CD8-positive, alpha-beta memory T cell (primary cell): ENCODE results near the gene LOXHD1. TPM values are rescaled to one million over a fixed set of nuclear protein-coding genes. Genes with fewer than 3 reads are reported as not detected.

Experiments used
- CTCF ChIA-PET: fragments of 350-600 bp; sonication (Branson Sonifier 250); formaldehyde crosslinking; loops from one replicate; lab custom pipeline; 2021; ENCODE audit warnings: antibody characterized with exemption; lab: Charles Lee
- POLR2A ChIA-PET: fragments of 350-600 bp; sonication (Branson Sonifier 250); formaldehyde crosslinking; loops from one replicate; lab custom pipeline; 2021; ENCODE audit warnings: antibody characterized with exemption; lab: Charles Lee
- DNase-seq, 5 donors: peaks; one replicate each; pipeline versions ENCODE4 v3.0.0 to v3.0.0-alpha.2; 2020 to 2022; ENCODE audit warnings: mixed read lengths in 1 of 5
- H3K27ac ChIP-seq: one replicate; pipeline ENCODE4 v1.7.0; 2013; ENCODE audit warnings: low read depth, mild to moderate bottlenecking, low read length, moderate library complexity
- H3K27me3 ChIP-seq: 2 replicates; pipeline ENCODE4 v1.7.0; 2013; ENCODE audit warnings: low read length, mild to moderate bottlenecking; ENCODE audit not compliant: insufficient read depth, poor library complexity, severe bottlenecking
- H3K36me3 ChIP-seq: 2 replicates; pipeline ENCODE4 v1.7.0; 2013; ENCODE audit warnings: mild to moderate bottlenecking, low read length, moderate library complexity; ENCODE audit not compliant: insufficient read depth
- H3K4me1 ChIP-seq: 2 replicates; pipeline ENCODE4 v1.7.0; 2013; ENCODE audit warnings: mild to moderate bottlenecking, low read length, moderate library complexity; ENCODE audit not compliant: insufficient read depth
- H3K4me3 ChIP-seq: 2 replicates; pipeline ENCODE4 v1.7.0; 2013; ENCODE audit warnings: mild to moderate bottlenecking, low read length
- H3K9me3 ChIP-seq: 2 replicates; pipeline ENCODE4 v1.7.0; 2013; ENCODE audit warnings: mild to moderate bottlenecking, low read length
- H3K27ac Mint-ChIP-seq, 8 donors: one replicate each; pipeline ENCODE4 v1.8.0; 2020 to 2021; ENCODE audit warnings: mixed read lengths in 8 of 8, mild to moderate bottlenecking in 6 of 8, inconsistent platforms in 3 of 8, moderate library complexity in 3 of 8
- H3K27me3 Mint-ChIP-seq, 2 donors: one replicate each; pipeline ENCODE4 v1.8.0; 2020 to 2021; ENCODE audit warnings: mixed read lengths in 2 of 2, mild to moderate bottlenecking in 1 of 2, moderate library complexity in 1 of 2
- H3K36me3 Mint-ChIP-seq, 3 donors: one replicate each; pipeline ENCODE4 v1.8.0; 2020 to 2021; ENCODE audit warnings: mixed read lengths in 3 of 3, inconsistent platforms in 1 of 3, mild to moderate bottlenecking in 1 of 3
- H3K4me1 Mint-ChIP-seq, 3 donors: one replicate each; pipeline ENCODE4 v1.8.0; 2020 to 2021; ENCODE audit warnings: mixed read lengths in 3 of 3, inconsistent platforms in 1 of 3, mild to moderate bottlenecking in 1 of 3
- H3K4me3 Mint-ChIP-seq, 7 donors: one replicate each; pipeline ENCODE4 v1.8.0; 2020 to 2021; ENCODE audit warnings: mixed read lengths in 7 of 7, mild to moderate bottlenecking in 6 of 7, moderate library complexity in 4 of 7, inconsistent platforms in 2 of 7
- H3K9me3 Mint-ChIP-seq, 5 donors: one replicate each; pipeline ENCODE4 v1.8.0; 2020 to 2022; ENCODE audit warnings: mixed read lengths in 5 of 5, mild to moderate bottlenecking in 3 of 5, moderate library complexity in 2 of 5, inconsistent platforms in 1 of 5
- polyA plus RNA-seq: library from polyadenylated mRNA; unstranded; fragments of 300-500 nt; fragmentation: Illumina TruSeq; gene quantifications from one replicate; pipeline ENCODE4 v1.2.3, GENCODE V29; 2021
- total RNA-seq, 2 experiments: library from RNA; stranded (reverse); gene quantifications; one replicate each; pipeline ENCODE4 v1.2.3, GENCODE V29; 2021

LOXHD1 gene
- total and polyA plus RNA-seq, 3 experiments from 2014 or later, result not detected

DNA sequence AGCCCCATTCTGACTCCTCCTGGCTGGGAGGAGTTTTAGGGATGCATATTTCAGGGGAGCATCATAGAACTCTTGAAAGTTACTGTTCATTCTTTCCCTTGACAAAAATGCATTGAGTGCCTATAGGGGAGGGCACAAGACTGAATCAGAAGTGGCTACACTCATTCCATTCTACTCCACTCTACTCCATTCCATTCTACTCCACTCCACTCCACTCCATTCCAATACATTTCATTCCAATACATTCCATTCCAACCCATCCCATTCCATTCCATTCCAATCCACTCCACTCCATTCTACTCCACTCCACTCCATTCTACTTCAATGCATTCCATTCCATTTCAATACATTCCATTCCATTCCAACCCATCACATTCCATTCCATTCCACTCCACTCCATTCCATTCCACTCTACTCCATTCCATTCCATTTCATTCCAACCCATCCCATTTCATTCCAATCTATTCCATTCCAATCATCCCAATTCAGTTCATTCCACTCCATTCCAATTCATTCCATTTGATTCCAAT, 110.8 kb downstream of the LOXHD1 start:
- H3K4me1 ChIP-seq, result no peaks in the 10 kb centered on the region
- no peak for DNase-seq
- no peak overlapping the region for H3K27ac Mint-ChIP-seq
- H3K36me3 Mint-ChIP-seq, result no peaks in the 10 kb centered on the region
- ChIA-PET CTCF (no interaction called here), POLR2A (no interaction called here)
- H3K4me3 Mint-ChIP-seq, result no peak overlapping the region
- peaks cover 17 to 22% of the 10 kb centered on the region in 2 donors for H3K27me3 Mint-ChIP-seq
- peaks cover 0 to 4% (median 2%) of the 10 kb centered on the region in 5 donors for H3K9me3 Mint-ChIP-seq
- H3K27me3 ChIP-seq, result no peaks in the 10 kb centered on the region
- no peak overlapping the region for H3K4me3 ChIP-seq
- no peak overlapping the region for H3K27ac ChIP-seq
- H3K4me1 Mint-ChIP-seq, result peaks cover 0 to 6% (median 0%) of the 10 kb centered on the region in 3 donors
- H3K36me3 ChIP-seq, result no peaks in the 10 kb centered on the region
- H3K9me3 ChIP-seq, result no peaks in the 10 kb centered on the region

- Histone ChIP-seq H3K27me3 (no peaks in the 10 kb centered on the region), H3K27ac (no peak overlapping the region), H3K4me1 (no peaks in the 10 kb centered on the region), H3K9me3 (no peaks in the 10 kb centered on the region), H3K4me3 (no peak overlapping the region), H3K36me3 (no peaks in the 10 kb centered on the region)
- ChIA-PET CTCF (no interaction called here), POLR2A (no interaction called here)
- no peak for DNase-seq
- Mint-ChIP-seq H3K4me3 (no peak overlapping the region), H3K4me1 (peaks cover 0 to 6% (median 0%) of the 10 kb centered on the region in 3 donors), H3K27me3 (peaks cover 17 to 20% of the 10 kb centered on the region in 2 donors), H3K36me3 (no peaks in the 10 kb centered on the region), H3K9me3 (peaks cover 0 to 3% (median 2%) of the 10 kb centered on the region in 5 donors), H3K27ac (no peak overlapping the region)
Measured at GRCh38 chr18:46542545-46542944, 114.5 kb downstream of the LOXHD1 start.

DNA sequence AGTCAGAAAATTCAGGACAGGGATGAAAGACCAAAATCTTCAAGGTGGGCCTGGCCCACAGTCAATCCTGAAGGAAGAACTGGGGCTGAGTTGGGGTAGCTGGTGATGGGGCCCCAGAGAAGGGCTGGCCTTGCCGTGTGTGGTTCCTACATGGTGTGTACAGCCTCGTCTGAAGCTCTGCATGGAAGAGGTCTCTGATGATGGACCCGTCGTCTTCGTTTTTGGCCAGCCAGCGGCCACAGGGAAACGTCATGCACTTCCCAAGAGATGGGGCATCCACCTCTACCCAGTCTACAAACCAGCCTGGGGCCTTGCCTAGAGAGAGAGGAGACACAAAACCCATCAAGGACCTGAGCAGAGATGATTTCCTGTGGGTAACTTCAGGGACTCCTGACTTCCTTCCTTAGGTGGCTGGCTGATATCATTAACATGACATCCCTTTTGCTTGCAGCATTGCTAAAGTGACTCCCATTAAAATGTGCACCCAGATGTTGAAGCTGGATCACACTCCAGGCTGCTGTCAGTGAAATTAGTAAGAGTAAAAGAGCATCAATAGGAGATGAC, 115.3 kb downstream of the LOXHD1 start:
- Histone ChIP-seq H3K27me3 (no peaks in the 10 kb centered on the region), H3K36me3 (no peaks in the 10 kb centered on the region), H3K4me1 (no peaks in the 10 kb centered on the region), H3K9me3 (no peaks in the 10 kb centered on the region), H3K4me3 (no peak overlapping the region), H3K27ac (no peak overlapping the region)
- no peaks in the 10 kb centered on the region for H3K36me3 Mint-ChIP-seq
- peaks cover 13 to 17% of the 10 kb centered on the region in 2 donors for H3K27me3 Mint-ChIP-seq
- peak overlapping the region in 2 of 8 donors; percentile 23 to 24 for H3K27ac Mint-ChIP-seq
- H3K9me3 Mint-ChIP-seq, result peaks cover 0 to 3% (median 2%) of the 10 kb centered on the region in 5 donors
- peaks cover 0 to 6% (median 0%) of the 10 kb centered on the region in 3 donors for H3K4me1 Mint-ChIP-seq
- DNase-seq, result no peak
- H3K4me3 Mint-ChIP-seq, result no peak overlapping the region
- ChIA-PET POLR2A (no interaction called here), CTCF (no interaction called here)

DNA sequence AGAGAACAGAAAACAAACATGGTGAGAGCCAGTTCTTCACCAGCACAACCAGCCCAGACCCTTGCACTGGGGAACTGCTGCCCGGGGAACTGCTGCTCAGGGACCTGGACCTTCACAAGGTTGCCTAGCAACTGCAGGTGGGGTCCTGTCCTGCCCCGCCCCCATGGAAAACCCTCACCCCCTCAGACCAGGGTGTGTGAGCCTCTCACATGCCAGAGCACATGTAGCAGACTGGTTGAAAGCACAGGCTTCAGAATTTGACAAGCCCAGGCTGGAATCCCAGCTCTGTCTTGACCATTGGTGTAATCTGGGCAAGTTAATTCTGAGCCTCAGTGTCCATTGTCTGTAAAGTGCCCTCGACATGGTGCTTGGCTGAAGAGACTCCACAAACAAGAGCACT, 118.6 kb downstream of the LOXHD1 start:
- H3K36me3 Mint-ChIP-seq, result no peaks in the 10 kb centered on the region
- no peaks in the 10 kb centered on the region for H3K27me3 ChIP-seq
- no peaks in the 10 kb centered on the region for H3K36me3 ChIP-seq
- H3K4me1 Mint-ChIP-seq, result peaks cover 0 to 6% (median 2%) of the 10 kb centered on the region in 3 donors
- DNase-seq, result no peak
- H3K27ac Mint-ChIP-seq, result no peak overlapping the region
- H3K4me3 Mint-ChIP-seq, result no peak overlapping the region
- ChIA-PET CTCF (no interaction called here), POLR2A (no interaction called here)
- peaks cover 6 to 9% of the 10 kb centered on the region in 2 donors for H3K27me3 Mint-ChIP-seq
- no peaks in the 10 kb centered on the region for H3K9me3 Mint-ChIP-seq
- H3K9me3 ChIP-seq, result no peaks in the 10 kb centered on the region
- H3K4me3 ChIP-seq, result no peak overlapping the region
- no peak overlapping the region for H3K27ac ChIP-seq
- H3K4me1 ChIP-seq, result no peaks in the 10 kb centered on the region

GRCh38 chr18:46536215-46536874, 120.7 kb downstream of the LOXHD1 start:
- Histone ChIP-seq H3K4me3 (no peak overlapping the region), H3K27ac (no peak overlapping the region)
- H3K9me3 Mint-ChIP-seq, result no peaks in the 10 kb centered on the region

GRCh38 chr18:46531482-46531881, 125.5 kb downstream of the LOXHD1 start:
- no peak for DNase-seq
- no peaks in the 10 kb centered on the region for H3K4me1 ChIP-seq
- Mint-ChIP-seq H3K36me3 (no peaks in the 10 kb centered on the region), H3K27ac (no peak overlapping the region), H3K27me3 (peaks cover 3 to 5% of the 10 kb centered on the region in 2 donors), H3K4me3 (no peak overlapping the region), H3K9me3 (no peaks in the 10 kb centered on the region), H3K4me1 (peaks cover 0 to 2% (median 0%) of the 10 kb centered on the region in 3 donors)
- CTCF ChIA-PET, result no interaction called here
- POLR2A ChIA-PET, result no interaction called here
- H3K4me3 ChIP-seq, result no peak overlapping the region
- no peak overlapping the region for H3K27ac ChIP-seq
- no peaks in the 10 kb centered on the region for H3K36me3 ChIP-seq
- no peaks in the 10 kb centered on the region for H3K27me3 ChIP-seq
- H3K9me3 ChIP-seq, result no peaks in the 10 kb centered on the region

More at GRCh38 chr18:46536215-46536874, 120.7 kb downstream of the LOXHD1 start:
- Mint-ChIP-seq H3K27ac (peak overlapping the region in 2 of 8 donors; percentile 21 to 44), H3K4me3 (no peak overlapping the region), H3K27me3 (peaks cover 6 to 9% of the 10 kb centered on the region in 2 donors), H3K36me3 (no peaks in the 10 kb centered on the region), H3K4me1 (peaks cover 0 to 2% (median 0%) of the 10 kb centered on the region in 3 donors)
- no peaks in the 10 kb centered on the region for H3K36me3 ChIP-seq
- H3K4me1 ChIP-seq, result no peaks in the 10 kb centered on the region
- no peaks in the 10 kb centered on the region for H3K9me3 ChIP-seq
- DNase-seq, result peak in 3 of 5 donors; percentile 6 to 58 (median 7)
- CTCF ChIA-PET, result interaction anchor here (0.8 kb wide), 1 partner anchor 13 kb away, joined by 3 read pairs; no protein-coding TSS in a partner anchor
- H3K27me3 ChIP-seq, result no peaks in the 10 kb centered on the region
- POLR2A ChIA-PET, result no interaction called here

GRCh38 chr18:46528037-46528436, 129.0 kb downstream of the LOXHD1 start:
- POLR2A ChIA-PET, result no interaction called here

DNA sequence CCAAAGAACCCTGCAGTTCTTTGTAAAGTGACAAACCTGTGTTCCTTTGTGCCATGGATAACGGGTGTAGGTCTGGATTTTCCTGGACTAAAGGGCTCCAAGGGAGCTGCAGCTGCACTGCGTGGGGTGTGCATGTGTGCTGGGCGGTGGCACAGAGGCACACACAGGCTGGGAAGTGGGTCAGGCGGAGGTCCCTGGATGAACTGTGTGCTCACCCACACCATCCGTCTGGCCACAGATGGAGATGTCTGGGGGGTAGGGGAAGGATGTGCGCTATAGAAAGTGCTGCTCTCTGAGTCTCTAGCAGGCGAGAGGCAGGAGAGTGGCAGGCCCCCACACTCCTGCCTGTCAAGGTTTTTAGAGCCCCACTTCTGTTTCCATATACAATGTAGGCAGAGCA, 137.2 kb downstream of the LOXHD1 start:
- Histone ChIP-seq H3K36me3 (no peaks in the 10 kb centered on the region), H3K27me3 (no peaks in the 10 kb centered on the region), H3K9me3 (no peaks in the 10 kb centered on the region), H3K27ac (no peak overlapping the region), H3K4me1 (no peaks in the 10 kb centered on the region), H3K4me3 (no peak overlapping the region)
- ChIA-PET POLR2A (no interaction called here), CTCF (no interaction called here)
- no peaks in the 10 kb centered on the region for H3K36me3 Mint-ChIP-seq
- no peak overlapping the region for H3K27ac Mint-ChIP-seq
- no peaks in the 10 kb centered on the region for H3K4me1 Mint-ChIP-seq
- peaks cover 0 to 13% of the 10 kb centered on the region in 2 donors for H3K27me3 Mint-ChIP-seq
- no peak overlapping the region for H3K4me3 Mint-ChIP-seq
- no peak for DNase-seq
- peaks cover 0 to 2% (median 0%) of the 10 kb centered on the region in 5 donors for H3K9me3 Mint-ChIP-seq

More at GRCh38 chr18:46528037-46528436, 129.0 kb downstream of the LOXHD1 start:
- H3K4me3 ChIP-seq, result no peak overlapping the region
- Mint-ChIP-seq H3K27me3 (peaks cover 3 to 21% of the 10 kb centered on the region in 2 donors), H3K4me1 (no peaks in the 10 kb centered on the region), H3K36me3 (no peaks in the 10 kb centered on the region), H3K4me3 (no peak overlapping the region), H3K27ac (no peak overlapping the region), H3K9me3 (no peaks in the 10 kb centered on the region)
- H3K36me3 ChIP-seq, result no peaks in the 10 kb centered on the region
- no peaks in the 10 kb centered on the region for H3K9me3 ChIP-seq
- CTCF ChIA-PET, result no interaction called here
- H3K27ac ChIP-seq, result no peak overlapping the region
- no peaks in the 10 kb centered on the region for H3K4me1 ChIP-seq
- H3K27me3 ChIP-seq, result no peaks in the 10 kb centered on the region
- DNase-seq, result no peak
